Prostate gland (tissue), 2 donors: ENCODE results near the gene SMARCA2. TPM values are rescaled to one million over a fixed set of nuclear protein-coding genes. Genes with fewer than 3 reads are reported as not detected.

Source experiments
- DNase-seq: peaks from one replicate; pipeline ENCODE4 v3.0.0-alpha.2; 2019; ENCODE audit warnings: low spot score
- H3K27ac ChIP-seq, 2 donors: fragments of 200-600 bp; sonication (generic); 2 replicates each; pipeline ENCODE4 v1.5.1; 2017 to 2019
- H3K27me3 ChIP-seq: fragments of 200-600 bp; sonication (generic); replicated peaks from 2 replicates; pipeline ENCODE4 v1.5.1; 2019; ENCODE audit not compliant: insufficient read depth
- H3K36me3 ChIP-seq, 2 donors: fragments of 200-600 bp; sonication (generic); 1 replicate in 1 of 2; 2 replicates in 1 of 2; pipeline versions ENCODE4 v1.5.1 to v1.8.1; 2017 to 2019
- H3K4me1 ChIP-seq: fragments of 200-600 bp; sonication (generic); replicated peaks from 2 replicates; pipeline ENCODE4 v1.5.1; 2019
- H3K4me3 ChIP-seq, 2 donors: fragments of 200-600 bp; sonication (generic); 2 replicates each; pipeline ENCODE4 v1.5.1; 2017 to 2019
- H3K9me3 ChIP-seq: fragments of 200-600 bp; sonication (generic); 2 replicates; pipeline ENCODE4 v1.5.1; 2017
- POLR2A ChIP-seq: fragments of 450-650 bp; IDR thresholded peaks from one replicate; pipeline ENCODE4 v1.6.1; 2016; ENCODE audit warnings: antibody characterized with exemption, mild to moderate bottlenecking
- POLR2AphosphoS5 ChIP-seq: sonication (generic); formaldehyde crosslinking; IDR thresholded peaks from one replicate; pipeline ENCODE4 v1.6.1; 2017; ENCODE audit warnings: antibody characterized with exemption
- WGBS: methylation state at CpG from one replicate; pipeline ENCODE4 v1.1.5; 2018; 5-methylcytosine and 5-hydroxymethylcytosine counted together
- intact Hi-C: fragments of 100-400 bp; cut with DNase I; formaldehyde crosslinking; loops from one replicate; pipeline ENCODE4 v1.14.2; 2022
- total RNA-seq, 2 donors: library from RNA; depleted of rRNA; stranded (reverse); fragments of >200 nt; gene quantifications; one replicate each; pipeline ENCODE4 v1.1.0, GENCODE V29; 2016
- TF ChIP-seq, protein P1 (sequence below), 4 experiments: fragments of 200-600 bp in 2 of 4; fragments of 450-650 bp in 2 of 4; sonication (generic) in 2 of 4; IDR thresholded peaks; 1 replicate in 3 of 4; 2 replicates in 1 of 4; pipeline ENCODE4 v1.5.1; 2016 to 2019; ENCODE audit warnings: antibody characterized with exemption in 4 of 4, mild to moderate bottlenecking in 2 of 4, moderate library complexity in 2 of 4

Gene SMARCA2
- total RNA-seq, 2 donors from 2014 or later: 125 to 175 TPM

DNA sequence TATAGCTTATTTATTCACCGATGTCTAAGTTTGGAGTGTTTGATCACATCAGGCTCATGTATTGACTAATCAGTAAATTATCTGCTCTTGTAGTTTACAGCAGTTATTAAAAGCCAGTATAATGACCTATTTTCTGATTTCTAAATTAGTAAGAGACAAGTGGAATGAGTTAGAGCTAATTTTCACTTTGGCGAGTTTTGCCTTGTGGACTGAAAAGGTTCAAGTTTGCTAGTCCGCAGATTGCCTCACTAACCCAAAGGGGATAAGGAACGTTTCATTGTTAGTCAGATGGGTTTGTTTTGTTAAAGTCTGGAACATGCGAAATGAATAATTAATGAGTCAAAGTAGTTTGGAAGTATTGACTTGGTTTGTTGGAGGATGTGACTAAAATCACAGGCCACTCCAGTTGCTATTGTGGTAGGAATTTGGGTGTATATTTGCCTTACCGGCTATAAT lies 40.1 kb downstream of the SMARCA2 start:
- Histone ChIP-seq H3K4me1 (no peaks in the 10 kb centered on the region), H3K9me3 (no peaks in the 10 kb centered on the region), H3K36me3 (peaks cover 0 to 7% of the 10 kb centered on the region in 2 donors), H3K27me3 (no peaks in the 10 kb centered on the region), H3K4me3 (no peak overlapping the region), H3K27ac (no peak overlapping the region)
- DNase-seq: no peak
- WGBS: 89% methylated on average over 6 of the region's 6 CpGs
- TF ChIP-seq POLR2AphosphoS5 (no peak), POLR2A (no peak)
- TF ChIP-seq, protein P1, sequence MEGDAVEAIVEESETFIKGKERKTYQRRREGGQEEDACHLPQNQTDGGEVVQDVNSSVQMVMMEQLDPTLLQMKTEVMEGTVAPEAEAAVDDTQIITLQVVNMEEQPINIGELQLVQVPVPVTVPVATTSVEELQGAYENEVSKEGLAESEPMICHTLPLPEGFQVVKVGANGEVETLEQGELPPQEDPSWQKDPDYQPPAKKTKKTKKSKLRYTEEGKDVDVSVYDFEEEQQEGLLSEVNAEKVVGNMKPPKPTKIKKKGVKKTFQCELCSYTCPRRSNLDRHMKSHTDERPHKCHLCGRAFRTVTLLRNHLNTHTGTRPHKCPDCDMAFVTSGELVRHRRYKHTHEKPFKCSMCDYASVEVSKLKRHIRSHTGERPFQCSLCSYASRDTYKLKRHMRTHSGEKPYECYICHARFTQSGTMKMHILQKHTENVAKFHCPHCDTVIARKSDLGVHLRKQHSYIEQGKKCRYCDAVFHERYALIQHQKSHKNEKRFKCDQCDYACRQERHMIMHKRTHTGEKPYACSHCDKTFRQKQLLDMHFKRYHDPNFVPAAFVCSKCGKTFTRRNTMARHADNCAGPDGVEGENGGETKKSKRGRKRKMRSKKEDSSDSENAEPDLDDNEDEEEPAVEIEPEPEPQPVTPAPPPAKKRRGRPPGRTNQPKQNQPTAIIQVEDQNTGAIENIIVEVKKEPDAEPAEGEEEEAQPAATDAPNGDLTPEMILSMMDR (IDR thresholded peaks at IDR 0.05): no peak
- intact Hi-C loops: no loop called here

DNA sequence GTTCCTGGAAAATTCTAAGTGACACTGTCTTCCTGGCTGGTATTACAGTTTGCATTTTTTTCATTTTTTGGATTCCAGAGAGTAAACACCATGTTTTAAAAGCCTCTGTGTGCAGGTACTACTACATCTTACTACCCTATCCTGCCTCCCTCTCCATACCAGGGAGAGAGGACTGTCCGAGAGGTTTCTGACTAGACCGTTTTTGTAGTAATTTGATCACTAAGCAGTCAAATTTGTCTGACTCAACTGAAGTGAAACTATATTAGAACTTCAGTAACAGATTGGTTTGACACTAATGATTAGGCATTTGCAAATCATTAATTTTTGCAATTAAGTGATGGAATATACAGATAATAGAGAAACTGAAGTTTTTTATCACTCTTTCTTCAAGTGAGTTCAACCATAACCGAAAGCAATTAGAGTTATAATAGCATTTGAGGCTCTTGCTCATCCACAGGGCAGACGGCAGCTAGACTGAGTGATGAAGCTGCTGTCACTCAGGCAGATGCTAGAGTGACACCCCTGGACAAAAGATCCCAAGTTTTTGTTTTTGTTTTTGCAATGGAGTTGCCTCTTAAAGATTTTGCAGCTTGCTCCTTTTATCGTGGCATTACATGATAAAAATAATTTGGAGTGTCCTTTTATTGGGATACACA lies 44.3 kb downstream of the SMARCA2 start:
- TF ChIP-seq POLR2A: no peak
- TF ChIP-seq, protein P1 (IDR thresholded peaks at IDR 0.05): no peak
- no peak for TF ChIP-seq POLR2AphosphoS5
- Histone ChIP-seq H3K4me3 (no peak overlapping the region), H3K27ac (no peak overlapping the region), H3K9me3 (no peaks in the 10 kb centered on the region), H3K36me3 (peaks cover 0 to 7% of the 10 kb centered on the region in 2 donors), H3K27me3 (no peaks in the 10 kb centered on the region), H3K4me1 (no peaks in the 10 kb centered on the region)
- intact Hi-C loops: no loop called here
- WGBS: 83% methylated on average over 5 of the region's 5 CpGs
- DNase-seq: no peak

GRCh38 chr9:2060424-2060823 lies 45.3 kb downstream of the SMARCA2 start:
- Histone ChIP-seq H3K27ac (no peak overlapping the region), H3K27me3 (no peaks in the 10 kb centered on the region), H3K9me3 (no peaks in the 10 kb centered on the region), H3K4me3 (no peak overlapping the region), H3K4me1 (no peaks in the 10 kb centered on the region), H3K36me3 (peaks cover 0 to 7% of the 10 kb centered on the region in 2 donors)
- intact Hi-C loops: no loop called here
- 63% methylated on average over 4 of the region's 4 CpGs for WGBS
- no peak for DNase-seq
- TF ChIP-seq, protein P1 (IDR thresholded peaks at IDR 0.05): no peak
- TF ChIP-seq POLR2AphosphoS5 (no peak), POLR2A (no peak)

DNA sequence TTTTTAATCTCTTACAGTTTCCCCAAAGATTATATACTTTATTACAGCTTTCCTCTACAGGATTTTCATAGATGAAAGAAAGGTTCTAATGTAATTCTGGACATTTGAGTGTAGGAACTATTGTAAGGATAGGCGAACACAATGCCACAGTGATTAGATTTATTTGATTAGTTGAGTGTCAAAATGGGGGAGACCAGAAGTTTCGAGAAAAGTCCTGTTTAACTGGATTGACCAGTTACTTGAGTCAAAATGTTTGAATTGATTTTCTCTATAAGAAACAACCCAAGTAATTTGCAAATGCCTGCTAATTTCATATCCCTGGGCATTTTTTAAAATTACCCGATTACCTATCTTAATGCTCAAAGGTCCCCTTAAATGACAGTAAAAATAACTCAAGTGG lies 50.6 kb downstream of the SMARCA2 start:
- H3K4me3 ChIP-seq: no peak overlapping the region
- no peaks in the 10 kb centered on the region for H3K9me3 ChIP-seq
- H3K36me3 ChIP-seq: no peaks in the 10 kb centered on the region
- intact Hi-C loops: no loop called here
- TF ChIP-seq, protein P1 (IDR thresholded peaks at IDR 0.05): no peak
- TF ChIP-seq POLR2A: no peak
- no peak for TF ChIP-seq POLR2AphosphoS5
- H3K4me1 ChIP-seq: no peaks in the 10 kb centered on the region
- H3K27ac ChIP-seq: no peak overlapping the region
- 55% methylated on average over 3 of the region's 3 CpGs for WGBS
- no peaks in the 10 kb centered on the region for H3K27me3 ChIP-seq
- no peak for DNase-seq
